Measurements from ENCODE around the gene UST.
A peak's percentile ranks its signal among the peaks of the same experiment; 100 is the strongest.

The UST gene

GRCh38 chr6:148969603-148970061, 222.8 kb downstream of the UST start:
- Histone ChIP-seq H3K36me3 (replicated peaks in 1 of 2; ENCODE audit: control insufficient read depth in 2 of 2, insufficient read depth in 2 of 2, low read length in 2 of 2) (no peaks in the 10 kb centered on the region), H2AK5ac (ENCODE audit: low read depth, low read length) (no peak overlapping the region), H3K79me1 (ENCODE audit: low read depth, low read length) (no peaks in the 10 kb centered on the region), H3K23ac (ENCODE audit: low read depth, low read length, poor library complexity) (no peak overlapping the region), H3K9me3 (replicated peaks in 1 of 2; ENCODE audit: control insufficient read depth in 2 of 2, insufficient read depth in 1 of 2, low read depth in 1 of 2, low read length in 2 of 2) (no peaks in the 10 kb centered on the region), H4K8ac (ENCODE audit: low read depth, low read length) (no peak overlapping the region), H3K9ac (ENCODE audit: low read depth, low read length, poor library complexity) (no peak overlapping the region), H4K91ac (ENCODE audit: low read depth, low read length, poor library complexity) (no peak overlapping the region), H3K27me3 (ENCODE audit: control insufficient read depth in 3 of 3, insufficient read depth in 3 of 3, low read depth in 1 of 3, low read length in 3 of 3) (no peaks in the 10 kb centered on the region), H3K4me3 (ENCODE audit: low read length in 2 of 2) (no peak overlapping the region), H3K4me2 (ENCODE audit: insufficient read depth, low read length, poor library complexity, severe bottlenecking) (no peak overlapping the region), H3K18ac (ENCODE audit: low read length) (no peak overlapping the region), H2BK120ac (ENCODE audit: low read depth, low read length) (peak overlapping the region; percentile 33), H3K4ac (ENCODE audit: low read length) (no peak overlapping the region), H2AFZ (ENCODE audit: low read length) (peak overlapping the region; percentile 15), H2BK12ac (ENCODE audit: low read length) (no peak overlapping the region), H3K14ac (ENCODE audit: low read length) (no peak overlapping the region), H2BK5ac (ENCODE audit: low read length) (no peak overlapping the region), H3K4me1 (ENCODE audit: control insufficient read depth in 2 of 2, insufficient read depth in 1 of 2, low read depth in 1 of 2, low read length in 2 of 2) (peaks cover 22 to 33% of the 10 kb centered on the region in 2 donors), H2BK15ac (ENCODE audit: low read length) (no peak overlapping the region), H3K27ac (replicated peaks; ENCODE audit: low read length) (peak overlapping the region; percentile 29)
- no CpG with 5 or more reads among the region's 10 CpGs for WGBS, 2 donors (ENCODE audit: extremely low coverage in 2 of 2, insufficient read length in 2 of 2, insufficient replicate concordance in 1 of 2)
- DNase-seq (ENCODE audit: low spot score) = no peak

GRCh38 chr6:148971031-148971927, 224.4 kb downstream of the UST start:
- no peak overlapping the region for H3K18ac ChIP-seq (ENCODE audit: low read length)
- H3K79me1 ChIP-seq (ENCODE audit: low read depth, low read length) = no peaks in the 10 kb centered on the region
- H3K4ac ChIP-seq (ENCODE audit: low read length) = no peak overlapping the region
- H3K4me2 ChIP-seq (ENCODE audit: insufficient read depth, low read length, poor library complexity, severe bottlenecking) = no peak overlapping the region
- no peak overlapping the region for H3K14ac ChIP-seq (ENCODE audit: low read length)
- no peak overlapping the region for H3K9ac ChIP-seq (ENCODE audit: low read depth, low read length, poor library complexity)
- no peak for DNase-seq (ENCODE audit: low spot score)
- H4K8ac ChIP-seq (ENCODE audit: low read depth, low read length) = no peak overlapping the region
- peak overlapping the region; percentile 41 for H2BK12ac ChIP-seq (ENCODE audit: low read length)
- no peak overlapping the region for H3K4me3 ChIP-seq (ENCODE audit: low read length in 2 of 2)
- WGBS, 2 donors (ENCODE audit: extremely low coverage in 2 of 2, insufficient read length in 2 of 2, insufficient replicate concordance in 1 of 2) = 100% methylated on average over 2 of the region's 6 CpGs; no CpG with 5 or more reads in 1 of the 2 donors
- no peak overlapping the region for H2BK120ac ChIP-seq (ENCODE audit: low read depth, low read length)
- H2AFZ ChIP-seq (ENCODE audit: low read length) = no peak overlapping the region
- H2BK5ac ChIP-seq (ENCODE audit: low read length) = no peak overlapping the region
- peaks cover 22 to 33% of the 10 kb centered on the region in 2 donors for H3K4me1 ChIP-seq (ENCODE audit: control insufficient read depth in 2 of 2, insufficient read depth in 1 of 2, low read depth in 1 of 2, low read length in 2 of 2)
- no peak overlapping the region for H3K27ac ChIP-seq (replicated peaks; ENCODE audit: low read length)
- H4K91ac ChIP-seq (ENCODE audit: low read depth, low read length, poor library complexity) = no peak overlapping the region
- no peaks in the 10 kb centered on the region for H3K36me3 ChIP-seq (replicated peaks in 1 of 2; ENCODE audit: control insufficient read depth in 2 of 2, insufficient read depth in 2 of 2, low read length in 2 of 2)
- no peaks in the 10 kb centered on the region for H3K9me3 ChIP-seq (replicated peaks in 1 of 2; ENCODE audit: control insufficient read depth in 2 of 2, insufficient read depth in 1 of 2, low read depth in 1 of 2, low read length in 2 of 2)
- H2AK5ac ChIP-seq (ENCODE audit: low read depth, low read length) = peak overlapping the region; percentile 20
- H3K23ac ChIP-seq (ENCODE audit: low read depth, low read length, poor library complexity) = no peak overlapping the region
- H3K27me3 ChIP-seq (ENCODE audit: control insufficient read depth in 3 of 3, insufficient read depth in 3 of 3, low read depth in 1 of 3, low read length in 3 of 3) = no peaks in the 10 kb centered on the region
- no peak overlapping the region for H2BK15ac ChIP-seq (ENCODE audit: low read length)

DNA sequence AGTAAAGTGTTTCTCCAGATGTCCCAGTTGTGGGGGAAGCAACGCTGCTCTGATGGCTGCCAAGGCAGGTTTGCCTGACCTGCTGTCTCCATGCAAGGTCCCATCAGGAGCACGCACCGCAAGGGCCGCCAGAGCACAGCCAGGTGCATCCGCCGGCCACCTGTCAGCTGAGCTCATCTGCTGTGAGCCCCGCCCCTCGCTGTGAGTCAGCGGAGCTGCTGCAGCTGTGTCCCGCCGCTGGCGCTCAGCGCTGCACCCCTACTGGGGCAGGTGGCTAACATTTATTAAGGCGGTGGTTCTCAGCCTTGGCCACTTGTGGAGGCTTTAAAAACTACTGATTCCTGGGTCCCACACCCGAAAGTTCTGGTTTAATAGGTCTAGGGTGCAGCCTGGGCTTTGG, 225.7 kb downstream of the UST start:
- Histone ChIP-seq H3K4me3 (ENCODE audit: low read length in 2 of 2) (no peak overlapping the region), H2AK5ac (ENCODE audit: low read depth, low read length) (no peak overlapping the region), H3K4me2 (ENCODE audit: insufficient read depth, low read length, poor library complexity, severe bottlenecking) (peak overlapping the region; percentile 51), H4K8ac (ENCODE audit: low read depth, low read length) (no peak overlapping the region), H4K91ac (ENCODE audit: low read depth, low read length, poor library complexity) (no peak overlapping the region), H3K14ac (ENCODE audit: low read length) (no peak overlapping the region), H2BK15ac (ENCODE audit: low read length) (no peak overlapping the region), H3K27me3 (ENCODE audit: control insufficient read depth in 3 of 3, insufficient read depth in 3 of 3, low read depth in 1 of 3, low read length in 3 of 3) (no peaks in the 10 kb centered on the region), H2BK120ac (ENCODE audit: low read depth, low read length) (no peak overlapping the region), H3K4ac (ENCODE audit: low read length) (no peak overlapping the region), H3K18ac (ENCODE audit: low read length) (no peak overlapping the region), H2BK5ac (ENCODE audit: low read length) (no peak overlapping the region), H3K36me3 (replicated peaks in 1 of 2; ENCODE audit: control insufficient read depth in 2 of 2, insufficient read depth in 2 of 2, low read length in 2 of 2) (no peaks in the 10 kb centered on the region), H3K79me1 (ENCODE audit: low read depth, low read length) (no peaks in the 10 kb centered on the region), H3K23ac (ENCODE audit: low read depth, low read length, poor library complexity) (no peak overlapping the region), H3K4me1 (ENCODE audit: control insufficient read depth in 2 of 2, insufficient read depth in 1 of 2, low read depth in 1 of 2, low read length in 2 of 2) (peaks cover 21 to 29% of the 10 kb centered on the region in 2 donors), H2BK12ac (ENCODE audit: low read length) (no peak overlapping the region), H3K9ac (ENCODE audit: low read depth, low read length, poor library complexity) (no peak overlapping the region), H3K9me3 (replicated peaks in 1 of 2; ENCODE audit: control insufficient read depth in 2 of 2, insufficient read depth in 1 of 2, low read depth in 1 of 2, low read length in 2 of 2) (no peaks in the 10 kb centered on the region), H2AFZ (ENCODE audit: low read length) (no peak overlapping the region), H3K27ac (replicated peaks; ENCODE audit: low read length) (no peak overlapping the region)
- no peak for DNase-seq (ENCODE audit: low spot score)
- WGBS, 2 donors (ENCODE audit: extremely low coverage in 2 of 2, insufficient read length in 2 of 2, insufficient replicate concordance in 1 of 2) = no CpG with 5 or more reads among the region's 15 CpGs

DNA sequence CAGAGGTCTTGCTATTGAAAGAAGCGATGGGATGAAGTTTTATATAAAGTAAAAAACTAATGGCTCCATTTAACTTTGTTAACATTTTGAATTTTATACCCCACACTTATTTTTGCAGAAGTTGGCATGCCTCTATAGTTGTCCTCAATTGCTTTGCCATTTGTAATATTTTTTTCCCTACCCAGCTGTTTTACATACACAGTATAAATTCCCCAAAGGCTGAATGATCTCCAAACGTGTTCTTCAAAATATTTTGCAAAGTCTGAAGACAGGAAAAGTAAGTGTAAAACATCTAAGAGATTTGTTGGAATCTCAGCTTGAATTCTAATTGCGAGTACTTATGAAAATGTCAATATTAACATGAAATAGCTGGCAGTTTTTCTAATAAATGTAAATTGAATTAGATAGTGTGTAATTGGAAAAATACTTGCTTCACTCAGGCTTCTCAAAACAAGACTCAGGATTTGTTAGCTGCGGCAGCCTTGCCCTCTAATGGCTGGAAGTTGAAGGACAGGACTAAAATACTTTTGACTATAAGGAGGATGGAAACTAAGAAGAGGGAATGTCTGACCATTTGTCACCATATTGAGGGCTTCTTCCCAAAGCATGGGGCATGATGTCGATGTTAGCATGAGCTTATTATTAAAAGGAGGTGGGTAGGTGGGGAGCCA, 226.8 kb downstream of the UST start:
- no peak for DNase-seq (ENCODE audit: low spot score)
- H3K4me1 ChIP-seq (ENCODE audit: control insufficient read depth in 2 of 2, insufficient read depth in 1 of 2, low read depth in 1 of 2, low read length in 2 of 2) = peaks cover 13 to 20% of the 10 kb centered on the region in 2 donors
- H3K4me2 ChIP-seq (ENCODE audit: insufficient read depth, low read length, poor library complexity, severe bottlenecking) = no peak overlapping the region
- no peak overlapping the region for H3K9ac ChIP-seq (ENCODE audit: low read depth, low read length, poor library complexity)
- H2BK120ac ChIP-seq (ENCODE audit: low read depth, low read length) = no peak overlapping the region
- no CpG with 5 or more reads among the region's 5 CpGs for WGBS, 2 donors (ENCODE audit: extremely low coverage in 2 of 2, insufficient read length in 2 of 2, insufficient replicate concordance in 1 of 2)
- H3K4ac ChIP-seq (ENCODE audit: low read length) = no peak overlapping the region
- H3K14ac ChIP-seq (ENCODE audit: low read length) = no peak overlapping the region
- H2AFZ ChIP-seq (ENCODE audit: low read length) = no peak overlapping the region
- no peaks in the 10 kb centered on the region for H3K79me1 ChIP-seq (ENCODE audit: low read depth, low read length)
- no peak overlapping the region for H4K91ac ChIP-seq (ENCODE audit: low read depth, low read length, poor library complexity)
- no peak overlapping the region for H3K23ac ChIP-seq (ENCODE audit: low read depth, low read length, poor library complexity)
- no peak overlapping the region for H2BK15ac ChIP-seq (ENCODE audit: low read length)
- no peak overlapping the region for H2BK12ac ChIP-seq (ENCODE audit: low read length)
- H2BK5ac ChIP-seq (ENCODE audit: low read length) = no peak overlapping the region
- H3K27me3 ChIP-seq (ENCODE audit: control insufficient read depth in 3 of 3, insufficient read depth in 3 of 3, low read depth in 1 of 3, low read length in 3 of 3) = no peaks in the 10 kb centered on the region
- no peaks in the 10 kb centered on the region for H3K9me3 ChIP-seq (replicated peaks in 1 of 2; ENCODE audit: control insufficient read depth in 2 of 2, insufficient read depth in 1 of 2, low read depth in 1 of 2, low read length in 2 of 2)
- H3K36me3 ChIP-seq (replicated peaks in 1 of 2; ENCODE audit: control insufficient read depth in 2 of 2, insufficient read depth in 2 of 2, low read length in 2 of 2) = no peaks in the 10 kb centered on the region
- no peak overlapping the region for H4K8ac ChIP-seq (ENCODE audit: low read depth, low read length)
- no peak overlapping the region for H3K27ac ChIP-seq (replicated peaks; ENCODE audit: low read length)
- H3K18ac ChIP-seq (ENCODE audit: low read length) = no peak overlapping the region
- H3K4me3 ChIP-seq (ENCODE audit: low read length in 2 of 2) = no peak overlapping the region
- no peak overlapping the region for H2AK5ac ChIP-seq (ENCODE audit: low read depth, low read length)
